GM21576 (cell line): Measurements from ENCODE around the gene TSC2.

Experiments
- ATAC-seq: cut with Tn5 transposase; IDR thresholded peaks from one replicate; pipeline ENCODE4 v1.9.1; 2021; ENCODE audit warnings: mild to moderate bottlenecking, moderate library complexity; ENCODE audit not compliant: unreplicated experiment

Gene TSC2

DNA sequence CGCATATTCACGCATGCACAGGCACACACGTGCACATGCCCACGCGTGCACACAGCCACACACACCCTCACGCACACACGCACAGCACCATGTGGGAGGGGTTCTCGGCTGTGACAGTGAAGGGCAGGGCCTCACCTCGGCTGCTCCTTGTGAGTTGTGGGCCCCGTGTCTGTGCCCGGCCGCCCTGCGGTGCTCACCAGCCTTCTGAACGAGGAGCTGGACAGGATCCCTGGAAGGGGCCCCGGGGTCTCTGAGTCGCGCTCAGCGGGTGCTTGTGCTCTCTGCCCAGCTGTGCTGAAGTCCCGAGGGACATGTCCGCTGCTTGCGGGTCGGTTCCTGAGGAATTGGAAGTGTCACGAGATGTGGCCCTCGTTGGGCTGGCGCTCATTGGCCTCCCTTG lies 16.1 kb downstream of the TSC2 start:
- ATAC-seq: no peak

- no peak for ATAC-seq
Measured at GRCh38 chr16:2064368-2064945, 16.7 kb downstream of the TSC2 start.

DNA sequence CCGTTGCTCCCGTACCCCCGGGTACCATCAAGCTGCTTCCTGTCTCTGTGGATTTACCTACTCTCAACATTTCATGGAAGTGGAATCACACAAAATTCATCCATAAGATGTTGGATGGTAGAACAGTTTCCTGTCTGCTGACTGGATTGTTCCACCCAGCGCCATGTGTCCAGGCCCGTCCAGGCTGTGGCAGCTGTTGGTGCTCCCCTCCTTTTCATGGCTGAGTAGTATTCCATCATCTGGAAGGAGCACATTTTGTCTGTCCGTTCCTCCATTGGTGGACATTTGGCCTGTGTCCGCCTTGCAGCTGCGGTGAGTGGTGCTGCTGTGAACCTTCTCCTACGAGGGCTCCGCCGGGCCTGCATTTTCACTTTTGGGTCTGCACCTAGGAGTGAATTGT lies 18.4 kb downstream of the TSC2 start:
- no peak for ATAC-seq

DNA sequence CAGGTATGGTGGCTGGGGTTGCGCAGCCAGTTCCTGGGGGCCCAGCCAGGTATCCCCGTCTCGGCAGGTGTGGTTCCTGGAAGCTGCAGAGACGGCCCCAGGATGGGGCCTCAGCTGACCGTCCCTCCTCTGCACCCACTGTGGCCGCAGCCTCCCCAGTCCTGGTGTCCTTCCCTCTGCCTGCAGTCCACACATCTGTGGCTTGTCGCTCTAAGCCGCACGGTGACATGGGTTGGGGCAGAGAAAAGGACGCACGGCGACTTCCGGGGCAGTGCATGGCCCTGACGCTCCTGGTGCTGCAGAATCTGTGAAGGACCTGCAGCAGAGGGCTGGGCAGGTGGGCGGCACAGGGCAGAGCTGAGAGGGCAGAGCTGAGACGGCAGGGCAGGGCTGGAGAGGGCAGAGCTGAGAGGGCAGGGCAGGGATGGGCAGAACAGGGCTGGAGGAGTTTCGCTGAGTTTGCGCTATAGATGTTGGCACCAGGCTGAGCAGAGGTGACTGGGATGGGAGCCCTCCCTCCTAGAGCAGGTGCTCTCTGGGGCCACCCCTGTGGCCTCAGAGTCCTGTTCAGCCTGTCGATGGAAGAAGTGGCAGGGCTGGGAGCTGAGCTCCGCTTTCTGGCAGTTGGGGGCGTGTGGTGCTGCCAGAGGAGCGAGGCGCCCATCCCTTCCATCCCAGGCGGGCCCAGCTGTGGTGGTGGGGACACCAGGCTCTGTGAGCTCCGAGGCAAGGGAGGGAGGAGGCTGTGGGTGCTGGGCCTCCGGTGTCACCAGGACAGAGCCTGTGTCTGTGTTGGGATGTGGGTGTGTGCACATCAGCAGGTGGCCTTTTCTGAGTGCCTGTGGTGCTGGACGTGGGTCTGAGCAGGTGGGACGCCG lies 23.0 kb downstream of the TSC2 start:
- no peak for ATAC-seq

- no peak for ATAC-seq
Measured at GRCh38 chr16:2071454-2072202, 23.8 kb downstream of the TSC2 start.

- ATAC-seq: no peak
Measured at GRCh38 chr16:2072926-2073325, 25.1 kb downstream of the TSC2 start.

DNA sequence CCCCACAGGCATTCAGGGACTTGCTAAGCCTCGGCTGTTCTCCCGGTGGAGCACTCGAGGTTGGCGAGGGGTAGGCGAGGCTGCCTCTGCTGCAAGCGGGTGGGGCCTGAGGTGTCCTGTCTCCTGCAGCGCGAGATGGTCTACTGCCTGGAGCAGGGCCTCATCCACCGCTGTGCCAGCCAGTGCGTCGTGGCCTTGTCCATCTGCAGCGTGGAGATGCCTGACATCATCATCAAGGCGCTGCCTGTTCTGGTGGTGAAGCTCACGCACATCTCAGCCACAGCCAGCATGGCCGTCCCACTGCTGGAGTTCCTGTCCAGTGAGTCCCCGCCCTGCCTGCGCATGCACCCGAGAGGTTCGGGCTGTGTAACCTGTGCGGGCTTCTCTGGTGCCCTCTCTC lies 26.3 kb downstream of the TSC2 start:
- no peak for ATAC-seq

GRCh38 chr16:2075631-2076030 lies 27.8 kb downstream of the TSC2 start:
- no peak for ATAC-seq

DNA sequence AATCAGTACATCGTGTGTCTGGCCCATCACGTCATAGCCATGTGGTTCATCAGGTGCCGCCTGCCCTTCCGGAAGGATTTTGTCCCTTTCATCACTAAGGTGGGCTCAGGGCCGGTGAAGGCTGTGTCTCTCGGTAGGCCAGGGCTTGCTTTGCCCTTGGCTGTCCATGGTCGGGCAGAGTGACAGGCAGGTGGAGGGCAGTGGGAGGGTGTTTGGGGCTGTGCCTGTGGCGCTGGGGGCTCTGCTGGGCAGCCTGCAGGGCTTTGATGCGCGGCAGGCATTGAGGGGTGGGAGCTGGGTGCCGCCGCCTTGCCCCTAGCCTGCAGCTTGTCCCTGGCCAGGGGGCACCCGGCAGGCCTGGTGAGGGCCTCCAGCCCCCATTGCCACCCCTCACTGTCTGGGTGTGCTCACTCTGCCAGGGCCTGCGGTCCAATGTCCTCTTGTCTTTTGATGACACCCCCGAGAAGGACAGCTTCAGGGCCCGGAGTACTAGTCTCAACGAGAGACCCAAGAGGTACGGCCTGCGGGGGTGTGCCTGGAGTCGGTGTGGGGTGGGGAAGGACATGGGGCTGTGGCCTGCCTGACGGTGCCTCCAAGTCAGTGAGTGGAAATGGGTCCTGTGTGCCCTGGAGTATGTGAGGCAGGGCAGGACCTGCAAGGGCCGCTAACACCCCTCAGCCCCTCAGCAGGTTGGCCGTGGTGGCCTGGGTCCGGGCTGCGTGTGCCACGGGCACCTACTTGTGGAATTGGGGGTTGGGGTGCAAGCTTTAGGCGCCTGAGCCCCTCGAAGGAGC lies 28.5 kb downstream of the TSC2 start:
- ATAC-seq: no peak

DNA sequence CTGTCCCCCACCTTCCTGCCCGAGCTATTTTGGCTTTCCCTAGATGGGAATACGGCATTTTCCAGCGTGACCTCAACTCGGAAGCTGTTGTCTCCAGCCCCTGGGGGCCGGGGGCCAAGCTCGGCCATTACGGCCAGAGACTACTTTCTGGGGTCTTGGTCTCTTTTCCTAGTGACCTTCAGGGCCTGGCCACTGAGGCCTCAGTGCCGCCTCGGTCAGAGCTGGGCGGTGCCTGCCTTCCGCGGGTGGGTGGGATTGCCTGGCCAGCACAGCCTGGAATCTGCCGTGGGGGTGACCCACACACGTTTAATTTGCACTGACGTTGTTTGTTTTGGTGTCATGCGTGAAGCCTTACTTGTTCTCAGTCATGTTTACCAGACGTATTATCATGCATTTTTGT lies 29.2 kb downstream of the TSC2 start:
- ATAC-seq: no peak

DNA sequence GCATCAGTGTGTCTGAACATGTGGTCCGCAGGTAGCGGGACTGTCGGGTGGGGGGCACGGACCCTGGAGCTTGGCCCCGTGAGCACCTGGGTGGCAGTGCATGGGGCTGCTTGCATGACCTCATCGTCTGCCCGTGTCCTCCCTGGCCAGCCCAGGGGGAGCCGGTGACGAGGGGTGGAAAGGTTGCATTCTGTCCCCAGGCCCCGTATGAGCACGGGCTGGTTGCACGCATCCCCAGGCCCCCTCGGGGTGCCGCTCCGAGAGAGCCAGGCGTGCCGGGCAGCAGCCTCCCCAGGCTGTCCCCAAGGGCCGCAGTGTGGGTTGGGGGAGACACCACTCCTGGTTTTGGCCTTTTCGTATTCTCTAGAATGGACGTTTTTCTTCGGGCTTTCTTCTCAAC lies 29.9 kb downstream of the TSC2 start:
- no peak for ATAC-seq

- ATAC-seq: no peak
Measured at GRCh38 chr16:2078096-2078495, 30.3 kb downstream of the TSC2 start.

- no peak for ATAC-seq
Measured at GRCh38 chr16:2078691-2079090, 30.9 kb downstream of the TSC2 start.

DNA sequence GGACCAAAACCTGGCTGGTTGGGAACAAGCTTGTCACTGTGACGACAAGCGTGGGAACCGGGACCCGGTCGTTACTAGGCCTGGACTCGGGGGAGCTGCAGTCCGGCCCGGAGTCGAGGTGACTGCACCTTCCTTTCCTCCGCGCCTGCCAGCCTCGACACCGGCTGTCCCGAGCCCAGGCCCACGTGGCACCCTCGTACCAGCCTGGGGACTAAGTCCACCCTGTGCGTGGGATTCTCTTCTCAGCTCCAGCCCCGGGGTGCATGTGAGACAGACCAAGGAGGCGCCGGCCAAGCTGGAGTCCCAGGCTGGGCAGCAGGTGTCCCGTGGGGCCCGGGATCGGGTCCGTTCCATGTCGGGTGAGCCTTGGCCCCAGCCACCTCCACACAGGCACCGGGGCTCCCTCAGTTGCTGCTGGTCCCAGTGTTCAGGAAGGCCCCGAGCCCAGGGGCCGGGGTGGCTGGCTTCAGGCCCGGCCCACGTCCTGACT lies 31.6 kb downstream of the TSC2 start:
- no peak for ATAC-seq

GRCh38 chr16:2079991-2080390 lies 32.2 kb downstream of the TSC2 start:
- ATAC-seq: no peak

GRCh38 chr16:2081201-2082084 lies 33.7 kb downstream of the TSC2 start:
- ATAC-seq: no peak

DNA sequence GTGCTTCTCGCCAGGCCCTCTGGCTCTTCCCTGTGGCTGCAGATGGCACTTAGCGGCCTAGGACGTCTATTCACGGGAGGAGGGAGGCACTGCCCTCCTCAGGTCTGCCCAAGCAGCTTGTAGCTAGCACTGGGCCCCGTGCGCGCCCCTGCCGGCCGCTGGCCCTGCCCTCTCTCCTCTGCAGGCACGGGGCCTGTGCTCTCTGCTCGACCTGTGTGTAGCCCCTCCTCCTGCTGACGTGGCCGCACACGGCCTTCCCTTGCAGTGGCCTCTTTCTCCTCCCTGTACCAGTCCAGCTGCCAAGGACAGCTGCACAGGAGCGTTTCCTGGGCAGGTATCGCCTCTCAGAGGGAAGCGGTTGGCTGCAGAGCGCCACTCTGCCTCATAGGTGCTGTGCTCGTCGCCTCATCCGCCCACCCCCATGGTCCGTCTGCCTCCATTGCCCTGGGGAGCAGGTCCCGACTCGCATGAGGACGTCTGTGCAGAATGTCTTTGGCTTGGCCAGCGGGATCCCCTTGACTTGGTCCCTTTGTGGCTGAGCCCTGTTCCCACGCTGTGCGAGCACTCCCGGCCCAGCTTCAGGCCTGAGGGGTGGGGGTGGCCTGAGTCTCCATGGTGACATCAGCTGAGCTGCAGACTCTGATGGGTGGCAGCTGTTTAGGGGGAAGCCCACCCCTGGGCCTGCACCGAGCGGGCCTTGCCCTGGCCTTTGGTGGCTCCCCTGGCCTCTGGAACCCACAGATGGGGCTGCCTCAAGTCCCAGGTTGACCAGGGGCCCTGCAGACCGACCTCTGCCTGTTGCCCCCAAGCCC lies 34.6 kb downstream of the TSC2 start:
- ATAC-seq: no peak

- no peak for ATAC-seq
Measured at GRCh38 chr16:2082983-2083364, 35.2 kb downstream of the TSC2 start.

- no peak for ATAC-seq
Measured at GRCh38 chr16:2083409-2083808, 35.6 kb downstream of the TSC2 start.
